Activated B cell treated with CpG ODN at 0.5 μM for 24 hours (primary cell): ENCODE measurements around the gene CNTROB. TPM values are rescaled to one million over a fixed set of nuclear protein-coding genes. Genes with fewer than 3 reads are reported as not detected.

Experiments
- ATAC-seq: fragments of 200-7000 bp; cut with Tn5 transposase; one replicate; pipeline ENCODE4 v1.10.0; 2021; ENCODE audit warnings: low read depth, mild to moderate bottlenecking, moderate library complexity
- CTCF ChIA-PET: fragments of 350-600 bp; sonication (Branson Sonifier 250); formaldehyde crosslinking; loops from one replicate; lab custom pipeline; 2021; ENCODE audit warnings: antibody characterized with exemption; lab: Charles Lee
- POLR2A ChIA-PET: fragments of 350-600 bp; sonication (Branson Sonifier 250); formaldehyde crosslinking; loops from one replicate; lab custom pipeline; 2021; ENCODE audit warnings: antibody characterized with exemption; lab: Charles Lee
- DNase-seq: peaks from one replicate; pipeline ENCODE4 v3.0.0; 2022
- H3K27ac Mint-ChIP-seq: one replicate; pipeline ENCODE4 v1.8.0; 2020; ENCODE audit warnings: mixed read lengths
- H3K27me3 Mint-ChIP-seq: one replicate; pipeline ENCODE4 v1.8.0; 2021; ENCODE audit warnings: mixed read lengths
- H3K36me3 Mint-ChIP-seq: one replicate; pipeline ENCODE4 v1.8.0; 2021; ENCODE audit warnings: low read depth, mixed read lengths
- H3K4me1 Mint-ChIP-seq: one replicate; pipeline ENCODE4 v1.8.0; 2021; ENCODE audit warnings: mixed read lengths
- H3K4me3 Mint-ChIP-seq: one replicate; pipeline ENCODE4 v1.8.0; 2020; ENCODE audit warnings: mild to moderate bottlenecking, mixed read lengths
- H3K9me3 Mint-ChIP-seq: one replicate; pipeline ENCODE4 v1.8.0; 2020; ENCODE audit warnings: mixed read lengths
- intact Hi-C: fragments of 100-400 bp; cut with micrococcal nuclease; formaldehyde crosslinking; loops from one replicate; pipeline ENCODE4 v1.15.1; 2024
- total RNA-seq: library from RNA; stranded (reverse); gene quantifications from 2 replicates; pipeline ENCODE4 v1.2.3, GENCODE V29; 2022
- TF ChIP-seq, protein P1 (sequence below): fragments of 200-600 bp; IDR thresholded peaks from one replicate; pipeline ENCODE4 v1.8.0; 2022; ENCODE audit warnings: antibody characterized with exemption, mild to moderate bottlenecking

The CNTROB gene
- total RNA-seq, 1 donor from 2014 or later = 23.0 TPM

DNA sequence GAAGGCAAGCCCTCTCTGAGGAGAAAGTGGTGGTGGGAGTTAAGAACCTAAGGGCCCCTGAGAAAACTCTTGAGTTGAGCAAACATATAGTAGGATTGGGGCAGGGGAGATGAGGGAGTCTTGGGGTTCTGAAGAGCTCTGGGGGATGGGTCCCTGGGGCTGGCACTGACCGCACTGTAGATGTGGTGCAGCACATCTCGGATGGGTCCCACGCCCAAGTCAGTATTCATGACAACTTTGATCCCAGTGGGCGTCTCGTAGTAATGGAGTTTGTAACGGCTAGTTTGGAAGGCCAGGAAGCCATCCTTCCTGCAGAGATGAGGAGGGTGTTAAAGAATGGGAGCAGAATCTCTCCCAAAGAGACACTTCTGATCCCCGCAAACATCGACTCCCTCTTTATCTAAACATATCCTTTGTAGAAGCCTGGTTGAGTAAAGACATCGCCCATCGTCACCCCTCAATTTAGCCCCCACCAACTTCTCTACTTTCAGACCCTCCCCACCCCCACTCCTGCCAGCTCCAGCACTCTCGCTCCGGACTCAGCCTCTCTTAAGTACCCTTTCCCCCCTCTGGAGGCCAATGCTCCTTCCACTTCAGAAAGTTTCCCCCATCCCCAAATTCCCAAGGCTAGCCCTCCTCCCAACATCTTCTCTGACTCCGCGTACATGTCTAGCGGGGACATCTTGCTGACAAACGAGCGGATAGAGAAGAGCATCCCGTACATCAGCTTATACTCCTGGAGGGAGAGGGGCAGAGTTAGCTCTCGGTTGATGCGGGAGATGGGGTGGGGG, 970 bp upstream of the CNTROB start:
- ATAC-seq (no peak), DNase-seq (no peak)
- no peaks in the 10 kb centered on the region for H3K27me3 Mint-ChIP-seq
- H3K36me3 Mint-ChIP-seq = peaks cover 30% of the 10 kb centered on the region
- POLR2A ChIA-PET = interaction anchor here (0.6 to 3.9 kb wide), 16 partner anchors 14 to 447 kb away, joined by 3 to 58 read pairs (median 11); partner anchors contain the start of genes CYB5D1, KDM6B, NAA38 and POLR2A
- TF ChIP-seq, protein P1, sequence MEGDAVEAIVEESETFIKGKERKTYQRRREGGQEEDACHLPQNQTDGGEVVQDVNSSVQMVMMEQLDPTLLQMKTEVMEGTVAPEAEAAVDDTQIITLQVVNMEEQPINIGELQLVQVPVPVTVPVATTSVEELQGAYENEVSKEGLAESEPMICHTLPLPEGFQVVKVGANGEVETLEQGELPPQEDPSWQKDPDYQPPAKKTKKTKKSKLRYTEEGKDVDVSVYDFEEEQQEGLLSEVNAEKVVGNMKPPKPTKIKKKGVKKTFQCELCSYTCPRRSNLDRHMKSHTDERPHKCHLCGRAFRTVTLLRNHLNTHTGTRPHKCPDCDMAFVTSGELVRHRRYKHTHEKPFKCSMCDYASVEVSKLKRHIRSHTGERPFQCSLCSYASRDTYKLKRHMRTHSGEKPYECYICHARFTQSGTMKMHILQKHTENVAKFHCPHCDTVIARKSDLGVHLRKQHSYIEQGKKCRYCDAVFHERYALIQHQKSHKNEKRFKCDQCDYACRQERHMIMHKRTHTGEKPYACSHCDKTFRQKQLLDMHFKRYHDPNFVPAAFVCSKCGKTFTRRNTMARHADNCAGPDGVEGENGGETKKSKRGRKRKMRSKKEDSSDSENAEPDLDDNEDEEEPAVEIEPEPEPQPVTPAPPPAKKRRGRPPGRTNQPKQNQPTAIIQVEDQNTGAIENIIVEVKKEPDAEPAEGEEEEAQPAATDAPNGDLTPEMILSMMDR = no peak
- H3K9me3 Mint-ChIP-seq = no peaks in the 10 kb centered on the region
- peak overlapping the region; percentile 92 for H3K27ac Mint-ChIP-seq
- intact Hi-C loops = loop anchor here (5.0 kb wide), 1 partner anchor 356 kb away; the partner anchor contains the start of gene RANGRF
- peak overlapping the region; percentile 97 for H3K4me3 Mint-ChIP-seq
- peaks cover 48% of the 10 kb centered on the region for H3K4me1 Mint-ChIP-seq
- CTCF ChIA-PET = interaction anchor here (0.9 to 3.8 kb wide), 4 partner anchors 16 to 126 kb away, joined by 4 to 29 read pairs (median 8); partner anchors contain the start of gene RNF227

DNA sequence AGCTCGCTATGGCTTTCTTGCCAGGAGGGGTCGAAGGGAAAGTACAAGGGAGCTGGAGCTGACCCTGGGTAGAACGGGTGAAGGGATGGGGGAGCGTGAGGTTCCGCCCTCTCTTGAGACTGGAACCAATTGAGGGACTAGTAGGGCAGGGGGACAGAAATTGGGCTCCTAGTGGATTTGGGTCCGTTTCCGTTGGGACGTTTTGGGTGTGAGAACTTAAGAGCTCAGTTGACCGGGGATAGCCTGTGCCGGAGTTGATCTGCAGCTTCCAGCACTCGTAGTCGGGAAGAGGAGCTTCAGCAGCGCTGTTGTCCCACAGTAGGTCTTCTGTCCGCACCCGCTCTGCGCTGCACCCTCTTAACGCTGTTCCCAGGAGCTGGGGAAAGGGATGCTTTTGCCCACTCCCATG, 481 bp downstream of the CNTROB start:
- DNase-seq (peak; percentile 24), ATAC-seq (peak; percentile 20)
- Mint-ChIP-seq H3K27ac (peak overlapping the region; percentile 92), H3K36me3 (peaks cover 44% of the 10 kb centered on the region), H3K9me3 (no peaks in the 10 kb centered on the region), H3K27me3 (no peaks in the 10 kb centered on the region), H3K4me3 (peak overlapping the region; percentile 97), H3K4me1 (peaks cover 48% of the 10 kb centered on the region)
- CTCF ChIA-PET = interaction anchor here (0.8 to 3.8 kb wide), 10 partner anchors 12 to 245 kb away, joined by 3 to 29 read pairs (median 5); partner anchors contain the start of genes RNF227 and TP53
- POLR2A ChIA-PET = interaction anchor here (0.6 to 3.9 kb wide), 21 partner anchors 9 to 507 kb away, joined by 3 to 58 read pairs (median 6); partner anchors contain the start of genes CTC1, CYB5D1, KDM6B and NAA38
- intact Hi-C loops = loop anchor here (1.0 to 5.0 kb wide), 10 partner anchors 10 to 451 kb away; partner anchors contain the start of genes NAA38, RANGRF, RPL26 and SAT2
- TF ChIP-seq, protein P1 = no peak

DNA sequence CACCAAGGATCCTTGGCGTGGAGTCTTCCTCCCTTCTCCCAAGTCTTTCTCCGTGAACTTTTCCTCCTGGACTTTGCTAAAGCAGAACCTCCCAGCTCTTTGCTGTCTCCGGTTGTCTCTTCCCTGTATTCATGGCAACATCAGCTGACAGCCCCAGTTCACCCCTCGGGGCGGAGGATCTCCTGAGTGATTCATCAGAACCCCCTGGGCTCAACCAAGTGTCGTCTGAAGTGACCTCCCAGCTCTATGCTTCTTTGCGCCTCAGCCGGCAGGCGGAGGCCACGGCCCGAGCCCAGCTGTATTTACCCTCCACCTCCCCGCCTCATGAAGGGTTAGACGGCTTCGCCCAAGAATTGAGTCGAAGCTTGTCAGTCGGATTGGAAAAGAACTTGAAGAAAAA, 943 bp downstream of the CNTROB start:
- DNase-seq = peak; percentile 23

DNA sequence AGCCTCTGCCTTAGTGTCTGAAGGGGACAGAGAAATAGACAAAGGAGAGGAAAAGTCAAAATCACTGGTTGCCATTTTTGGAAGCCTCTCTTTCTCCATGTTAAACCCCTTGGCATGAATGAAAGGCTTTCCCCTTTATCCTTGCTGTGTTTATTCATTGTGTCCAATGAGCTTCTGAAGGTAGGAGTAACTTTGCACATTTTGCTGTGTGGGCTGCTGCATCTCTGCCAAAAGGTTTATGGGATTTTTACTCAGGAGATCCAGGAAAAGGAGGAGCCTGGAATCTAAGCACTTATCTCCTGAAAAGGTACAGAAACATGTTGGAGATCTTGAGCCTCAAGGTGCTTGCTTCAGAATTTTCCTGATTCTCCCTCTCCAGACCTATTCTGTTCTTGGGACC, 3.9 kb downstream of the CNTROB start:
- ChIA-PET POLR2A (interaction anchor here (0.6 kb wide), 1 partner anchor 20 kb away, joined by 3 read pairs; the partner anchor contains the start of gene RNF227), CTCF (no interaction called here)
- Mint-ChIP-seq H3K4me1 (peaks cover 35% of the 10 kb centered on the region), H3K4me3 (no peak overlapping the region), H3K9me3 (no peaks in the 10 kb centered on the region), H3K36me3 (peaks cover 49% of the 10 kb centered on the region), H3K27ac (no peak overlapping the region), H3K27me3 (no peaks in the 10 kb centered on the region)
- DNase-seq (no peak), ATAC-seq (no peak)
- intact Hi-C loops = no loop called here
- TF ChIP-seq, protein P1 = no peak

More for the DNA sequence above, 943 bp downstream of the CNTROB start:
- POLR2A ChIA-PET = interaction anchor here (0.6 to 3.9 kb wide), 15 partner anchors 10 to 507 kb away, joined by 3 to 58 read pairs (median 6); partner anchors contain the start of genes CTC1, CYB5D1, NAA38 and RNF227
- H3K27ac Mint-ChIP-seq = peak overlapping the region; percentile 92
- peak overlapping the region; percentile 97 for H3K4me3 Mint-ChIP-seq
- intact Hi-C loops = loop anchor here (1.0 to 5.0 kb wide), 10 partner anchors 11 to 450 kb away; partner anchors contain the start of genes NAA38, RANGRF, RPL26 and SAT2
- no peaks in the 10 kb centered on the region for H3K9me3 Mint-ChIP-seq
- TF ChIP-seq, protein P1 = no peak
- peaks cover 42% of the 10 kb centered on the region for H3K36me3 Mint-ChIP-seq
- CTCF ChIA-PET = interaction anchor here (0.8 to 3.8 kb wide), 9 partner anchors 11 to 246 kb away, joined by 3 to 29 read pairs (median 5); partner anchors contain the start of genes RNF227 and TP53
- H3K4me1 Mint-ChIP-seq = peaks cover 48% of the 10 kb centered on the region
- ATAC-seq = no peak
- H3K27me3 Mint-ChIP-seq = no peaks in the 10 kb centered on the region
